ENCODE measurements around the gene PNPLA3.

Gene PNPLA3

DNA sequence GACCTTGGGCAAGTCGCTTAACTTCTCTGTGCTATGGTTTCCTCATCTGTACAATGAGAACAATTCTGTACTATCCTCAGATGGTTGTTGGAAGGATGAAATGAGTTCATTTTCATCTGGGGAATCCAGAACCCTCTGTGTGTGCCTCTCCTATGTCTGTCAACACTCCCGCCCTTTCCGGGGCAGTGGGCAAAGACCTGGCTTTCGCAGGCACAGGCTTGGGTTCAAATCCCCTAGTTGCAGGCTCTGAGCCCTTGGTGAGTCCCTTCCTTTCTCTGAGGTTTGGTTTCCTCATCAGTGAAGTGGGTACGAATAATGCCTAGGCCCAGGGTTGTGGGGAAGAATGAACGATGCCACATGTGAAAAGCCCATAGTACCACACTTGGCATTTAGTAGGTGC, 37.8 kb upstream of the PNPLA3 start:
- no peak for DNase-seq (ENCODE audit: extremely low read depth, low read depth)
- TF ChIP-seq CTCF (IDR thresholded peaks at IDR 0.05; ENCODE audit: low read depth, low read length): no peak

- no peak for TF ChIP-seq CTCF (IDR thresholded peaks at IDR 0.05; ENCODE audit: low read depth, low read length)
- DNase-seq (ENCODE audit: extremely low read depth, low read depth): no peak
Measured at GRCh38 chr22:43886231-43886630, 37.4 kb upstream of the PNPLA3 start.

DNA sequence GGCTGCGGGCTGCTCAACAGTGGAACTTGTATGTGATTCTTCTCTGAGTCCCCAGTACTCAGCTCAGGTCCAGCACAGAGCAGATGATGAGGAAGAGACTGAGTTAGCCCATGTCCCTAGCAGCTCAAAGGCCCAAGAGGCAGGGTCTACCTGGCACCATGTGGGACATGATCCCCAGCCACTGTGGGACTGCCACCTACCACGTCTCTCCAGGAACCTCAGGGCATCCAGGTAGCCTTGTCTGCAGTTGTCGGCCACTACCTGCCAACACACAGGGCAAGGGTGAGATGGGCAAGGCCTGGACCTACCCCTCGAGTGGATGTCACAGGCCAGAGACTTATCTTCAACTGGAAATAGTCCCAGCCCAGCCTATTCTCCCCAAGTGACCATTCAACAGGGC, 36.2 kb upstream of the PNPLA3 start:
- no peak for DNase-seq (ENCODE audit: extremely low read depth, low read depth)
- no peak for TF ChIP-seq CTCF (IDR thresholded peaks at IDR 0.05; ENCODE audit: low read depth, low read length)

DNA sequence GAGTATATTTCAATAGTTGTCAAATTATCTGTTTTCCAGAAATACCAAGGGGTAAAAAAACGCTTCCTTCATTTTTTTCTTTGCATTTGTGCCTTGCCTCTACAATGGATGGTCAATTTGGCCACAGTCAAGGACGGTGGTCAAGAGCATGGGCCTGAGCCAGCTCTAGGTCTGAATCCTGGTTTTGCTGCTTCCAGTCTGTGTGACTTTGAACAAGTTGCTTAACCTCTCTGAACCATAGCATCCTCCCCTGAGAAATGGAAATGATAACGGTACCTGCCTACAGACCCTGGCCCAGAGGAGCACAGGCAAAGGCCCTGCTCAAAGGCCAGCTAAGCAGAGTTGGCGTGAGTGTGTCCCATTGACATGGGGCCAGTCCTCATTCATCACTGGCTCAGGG, 34.9 kb upstream of the PNPLA3 start:
- DNase-seq (ENCODE audit: extremely low read depth, low read depth): no peak
- TF ChIP-seq CTCF (IDR thresholded peaks at IDR 0.05; ENCODE audit: low read depth, low read length): no peak

DNA sequence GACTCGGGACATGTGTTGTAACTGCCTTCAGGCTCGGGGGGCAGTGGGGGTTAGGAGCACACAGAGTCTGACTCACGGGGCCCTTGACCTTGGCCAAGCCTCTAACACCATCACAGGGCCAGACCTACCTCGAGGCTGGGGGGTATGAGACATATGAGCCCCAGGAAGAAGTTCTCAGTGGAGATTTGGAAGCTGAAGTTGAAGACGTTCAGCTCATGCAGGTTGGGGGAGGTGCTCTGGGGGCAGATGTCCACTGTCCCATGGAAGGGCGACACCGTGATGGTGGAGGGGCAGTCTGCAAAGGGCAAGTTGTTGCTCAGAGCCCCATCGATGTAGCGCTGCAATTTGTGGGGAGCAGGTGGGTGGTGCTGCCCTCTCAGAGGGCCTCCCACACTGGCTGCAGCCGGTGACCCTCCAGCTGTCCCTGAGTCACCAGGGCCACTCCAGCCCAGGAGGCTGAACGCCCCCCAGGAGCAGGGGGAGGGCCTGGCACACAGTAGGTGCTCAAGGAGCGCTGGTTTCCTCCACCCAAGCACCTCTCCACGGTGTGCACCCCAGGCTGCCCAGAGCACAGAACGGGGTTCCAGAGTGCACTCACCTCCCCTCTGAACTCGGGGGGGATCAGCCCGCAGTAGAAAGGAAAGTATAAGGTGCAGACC, 34.3 kb upstream of the PNPLA3 start:
- no peak for DNase-seq (ENCODE audit: extremely low read depth, low read depth)
- no peak for TF ChIP-seq CTCF (IDR thresholded peaks at IDR 0.05; ENCODE audit: low read depth, low read length)

DNA sequence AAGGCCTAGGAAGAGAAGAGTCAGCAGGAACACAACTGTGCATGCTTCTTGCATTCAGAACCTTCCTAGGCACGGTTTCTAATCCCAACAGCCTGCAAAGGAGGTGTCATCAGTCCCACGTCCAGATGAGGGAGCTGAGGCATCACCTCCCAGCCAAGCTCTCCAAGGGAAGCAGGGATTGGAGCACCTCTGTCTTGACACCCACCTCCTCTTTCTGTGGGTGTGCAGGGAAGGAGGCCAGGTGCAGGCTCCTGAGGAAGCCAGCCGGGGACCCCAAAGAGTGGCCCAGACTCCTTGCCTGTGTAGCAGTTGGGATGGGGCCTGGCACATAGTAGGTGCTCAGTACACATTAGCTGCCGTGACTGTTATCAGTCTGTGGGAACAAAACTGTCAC, 33.7 kb upstream of the PNPLA3 start:
- DNase-seq (ENCODE audit: extremely low read depth, low read depth): no peak
- TF ChIP-seq CTCF (IDR thresholded peaks at IDR 0.05; ENCODE audit: low read depth, low read length): no peak

- no peak for DNase-seq (ENCODE audit: extremely low read depth, low read depth)
- no peak for TF ChIP-seq CTCF (IDR thresholded peaks at IDR 0.05; ENCODE audit: low read depth, low read length)
Measured at GRCh38 chr22:43890901-43891331, 32.7 kb upstream of the PNPLA3 start.
